Measurements from ENCODE around the gene TLE4.
A peak's percentile ranks its signal among the peaks of the same experiment; 100 is the strongest.
"Not testable (repeated sequence)": the region's sequence is repeated elsewhere in the genome, so short reads cannot be mapped to it uniquely, and the experiment has no call there.

TLE4 gene

DNA sequence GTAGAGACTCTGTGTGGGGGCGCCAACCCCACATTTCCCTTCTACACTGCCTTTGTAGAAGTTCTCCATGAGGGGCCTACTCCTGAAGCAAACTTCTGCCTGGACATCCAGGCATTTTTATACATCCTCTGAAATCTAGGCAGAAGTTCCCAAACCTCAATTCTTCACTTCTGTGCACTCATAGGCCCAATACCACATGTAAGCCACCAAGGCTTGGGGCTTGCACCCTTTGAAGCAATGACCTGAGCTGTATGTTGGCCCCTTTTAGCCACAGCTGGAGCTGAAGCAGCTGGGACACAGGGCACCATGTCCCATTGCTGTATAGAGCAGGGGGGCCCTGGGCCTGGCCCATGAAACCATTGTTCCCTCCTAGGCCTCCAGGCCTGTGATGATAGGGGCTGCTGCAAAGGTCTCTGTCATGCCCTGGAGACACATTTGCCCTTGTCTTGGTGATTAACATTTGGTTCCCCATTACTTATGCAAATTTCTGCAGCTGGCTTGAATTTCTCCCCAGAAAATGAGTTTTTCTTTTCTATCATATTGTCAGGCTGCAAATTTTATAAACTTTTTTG lies 180.2 kb downstream of the TLE4 start:
- not testable (repeated sequence) for DNase-seq

DNA sequence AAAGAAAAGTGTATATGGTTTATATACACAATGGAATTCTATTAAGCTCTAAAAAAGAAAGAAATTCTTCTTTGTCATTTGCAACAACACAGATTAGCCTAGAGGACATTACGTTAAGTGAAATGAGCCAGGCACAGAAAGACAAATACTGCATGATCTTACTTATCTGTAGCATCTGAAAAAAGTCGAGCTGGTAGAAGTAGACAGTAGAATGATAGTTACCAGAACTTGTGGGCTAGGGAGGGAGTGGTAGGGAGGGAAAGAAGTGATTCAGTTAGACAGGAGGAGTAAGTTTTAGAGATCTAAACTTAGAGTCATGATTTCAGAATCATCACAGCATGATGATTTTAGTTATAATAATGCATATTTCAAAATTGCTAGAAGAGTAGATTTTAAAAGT lies 184.6 kb downstream of the TLE4 start:
- no peak for DNase-seq

DNA sequence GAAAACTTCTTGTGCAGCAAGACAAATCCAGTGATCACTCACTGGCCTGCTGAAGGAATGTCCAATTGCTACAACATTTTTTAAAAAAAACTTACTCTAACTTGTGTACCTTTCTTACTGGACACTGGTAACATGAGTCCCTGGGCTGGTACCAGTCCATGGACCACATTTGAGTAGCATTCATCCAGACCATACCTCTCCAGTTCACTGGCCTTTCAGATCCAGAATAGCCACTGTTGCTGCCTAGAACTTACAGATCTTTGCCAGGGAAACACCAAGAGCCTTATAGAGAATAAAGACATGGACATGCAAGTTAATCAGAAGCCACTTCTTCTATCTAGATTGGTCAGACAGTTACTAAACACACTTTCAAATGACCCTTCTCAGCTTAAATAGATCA lies 185.3 kb downstream of the TLE4 start:
- no peak for DNase-seq

DNA sequence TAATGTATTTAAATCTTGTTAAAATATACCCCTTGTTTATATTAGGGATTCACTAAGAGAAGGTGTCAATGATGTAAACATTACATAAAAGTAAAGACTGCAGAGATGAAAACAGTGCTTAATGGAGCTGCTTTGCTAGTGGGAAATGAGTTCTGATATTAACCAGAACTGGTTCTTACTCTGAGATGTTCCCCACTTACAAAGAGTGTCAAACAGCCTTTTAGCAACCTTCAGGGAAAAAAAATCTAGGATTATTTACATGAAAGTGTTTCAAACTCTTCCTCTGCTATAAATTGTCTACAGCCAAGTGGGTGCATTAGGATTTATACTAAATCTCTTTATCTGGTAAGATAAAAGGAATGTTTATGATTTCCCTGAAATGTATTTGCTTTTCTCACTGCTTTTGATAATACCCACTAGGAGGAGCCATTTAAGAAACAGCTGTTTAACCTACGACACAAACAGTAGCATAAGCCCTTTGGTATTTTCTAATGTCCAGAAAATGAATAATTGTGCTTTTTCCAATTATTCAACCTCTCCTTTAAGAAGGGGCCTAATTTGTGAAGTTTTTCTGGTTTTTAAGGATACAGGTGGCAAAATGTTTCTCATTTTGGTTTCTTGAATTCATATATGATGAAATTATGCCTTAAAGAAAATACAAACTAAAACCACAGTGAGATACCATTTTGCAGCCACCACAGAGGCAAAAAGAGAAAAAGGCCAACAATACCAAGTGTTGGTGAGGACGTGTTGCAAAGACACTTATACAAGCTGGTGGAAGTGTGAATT lies 186.3 kb downstream of the TLE4 start:
- no peak for DNase-seq

DNA sequence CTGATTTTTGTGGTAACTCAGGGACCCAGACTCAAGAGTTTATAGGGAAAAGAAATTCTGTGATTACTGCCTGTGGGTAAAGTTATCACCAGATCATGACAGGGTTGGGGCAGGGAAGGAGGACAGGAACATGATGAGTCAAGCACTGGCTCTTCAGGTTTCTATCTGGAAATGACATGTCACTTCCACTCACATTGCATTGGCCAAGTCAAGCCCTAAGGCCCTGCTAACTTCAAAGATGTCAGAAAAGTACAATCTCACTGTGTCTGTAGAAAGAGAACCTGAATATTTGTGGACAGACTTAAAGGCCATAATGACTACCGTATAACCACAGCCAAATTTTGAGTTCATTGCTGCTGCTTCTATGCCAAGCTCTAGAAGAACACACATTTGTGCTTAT lies 187.7 kb downstream of the TLE4 start:
- DNase-seq, result no peak

DNA sequence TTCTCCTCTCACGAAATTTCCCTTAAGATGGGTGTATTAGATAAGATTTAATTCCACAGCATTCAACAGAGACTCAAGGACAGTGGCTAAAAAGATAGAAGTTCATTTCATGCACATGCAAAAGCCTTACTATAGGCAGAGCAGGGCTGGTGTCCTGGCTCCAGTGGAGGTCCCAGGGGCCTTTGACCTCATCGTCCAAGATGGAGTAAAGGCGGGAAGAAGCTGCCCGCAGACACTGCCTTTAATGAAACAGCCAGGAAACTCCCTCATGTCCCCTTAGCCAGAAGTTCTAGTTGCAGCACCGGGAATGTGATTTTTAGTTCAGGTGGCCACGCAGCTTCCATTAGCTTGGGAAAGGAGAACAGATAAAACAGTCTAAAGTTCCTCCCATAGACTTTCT lies 190.3 kb downstream of the TLE4 start:
- no peak for DNase-seq

DNA sequence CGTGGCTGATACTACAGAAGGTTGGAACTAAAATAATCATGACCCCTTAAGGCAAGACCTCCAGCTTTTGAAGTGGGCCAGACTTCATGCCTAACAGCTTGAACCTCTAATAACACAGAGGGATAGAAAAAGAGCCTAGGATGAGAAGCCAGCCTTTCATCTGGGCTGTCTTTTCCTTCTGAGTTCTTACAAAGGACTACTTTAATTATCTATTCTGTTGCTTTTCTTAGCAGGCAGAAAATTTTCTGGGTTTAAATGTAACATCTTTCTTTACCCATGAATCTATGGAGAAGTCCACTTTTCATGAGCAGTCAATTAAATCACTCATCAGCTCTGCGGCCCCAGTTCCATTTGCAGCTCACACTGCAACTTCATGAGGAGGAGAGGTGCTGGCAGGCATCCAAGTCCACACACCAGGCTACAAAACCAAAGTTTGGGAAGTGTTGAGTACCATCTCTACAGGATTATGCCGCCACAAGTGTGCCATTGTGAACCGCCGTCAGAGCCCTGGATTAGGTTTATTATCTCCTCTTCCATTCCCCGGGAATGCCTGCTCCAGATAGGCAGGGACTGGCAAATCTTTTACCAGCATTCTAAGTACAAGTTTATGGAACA lies 192.0 kb downstream of the TLE4 start:
- peak; percentile 10 for DNase-seq

DNA sequence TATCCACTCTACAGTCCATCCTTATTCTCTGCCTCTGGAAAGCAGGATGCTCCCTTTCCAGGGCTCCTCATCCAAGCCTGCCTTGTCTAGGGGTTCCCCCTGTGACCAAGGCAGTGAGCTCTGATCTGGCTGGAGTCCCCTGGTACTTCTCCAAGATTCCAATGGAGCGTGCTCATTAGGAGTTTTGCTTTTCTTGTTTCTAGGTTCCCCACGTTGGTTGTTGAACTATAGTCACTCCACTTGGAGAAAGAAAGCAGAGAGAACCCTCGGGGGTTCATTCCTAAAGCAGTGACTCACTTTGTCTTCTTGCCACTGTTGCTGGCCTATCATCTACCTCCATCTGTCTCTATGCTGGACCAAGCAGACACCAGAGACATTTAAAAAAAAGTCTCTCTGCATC lies 192.6 kb downstream of the TLE4 start:
- DNase-seq, result no peak

DNA sequence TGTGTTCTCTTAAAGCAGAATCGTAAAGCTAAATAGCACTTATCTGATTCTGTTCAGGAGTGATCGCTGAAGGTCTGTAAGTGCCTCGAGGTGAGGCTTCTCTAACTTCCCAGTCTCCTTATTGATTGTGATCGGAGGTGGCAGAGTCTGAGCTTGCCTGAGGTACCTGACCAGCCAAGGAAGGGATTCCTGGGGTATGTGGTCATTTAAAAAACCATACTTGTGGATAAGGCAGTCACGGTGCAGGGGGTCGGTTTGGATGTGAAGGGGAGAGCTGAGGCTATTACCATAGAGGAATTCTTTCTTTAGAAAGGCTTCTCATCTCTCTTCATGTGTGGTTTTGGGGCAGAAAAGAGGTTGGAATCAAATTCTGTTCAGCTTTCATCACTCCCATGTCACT lies 193.7 kb downstream of the TLE4 start:
- DNase-seq, result no peak

DNA sequence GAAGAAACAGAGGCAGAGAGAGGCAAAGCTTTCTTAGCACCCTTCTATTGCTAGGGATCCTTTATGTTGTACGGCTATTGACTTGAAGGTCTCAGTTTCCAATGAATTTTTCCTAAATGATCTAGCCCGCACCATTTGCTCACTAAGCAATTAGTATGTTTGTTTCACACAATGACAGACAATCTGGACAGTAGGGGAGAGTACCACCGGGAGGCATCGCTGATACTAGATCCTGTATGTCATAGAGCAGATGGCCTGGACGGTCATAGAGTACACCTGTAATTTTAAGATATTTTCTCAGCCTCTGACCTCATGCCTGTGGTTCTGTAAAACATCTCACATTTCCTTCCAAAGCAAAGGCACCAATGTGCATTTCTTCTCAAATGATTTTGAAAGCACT lies 194.3 kb downstream of the TLE4 start:
- DNase-seq, result no peak

DNA sequence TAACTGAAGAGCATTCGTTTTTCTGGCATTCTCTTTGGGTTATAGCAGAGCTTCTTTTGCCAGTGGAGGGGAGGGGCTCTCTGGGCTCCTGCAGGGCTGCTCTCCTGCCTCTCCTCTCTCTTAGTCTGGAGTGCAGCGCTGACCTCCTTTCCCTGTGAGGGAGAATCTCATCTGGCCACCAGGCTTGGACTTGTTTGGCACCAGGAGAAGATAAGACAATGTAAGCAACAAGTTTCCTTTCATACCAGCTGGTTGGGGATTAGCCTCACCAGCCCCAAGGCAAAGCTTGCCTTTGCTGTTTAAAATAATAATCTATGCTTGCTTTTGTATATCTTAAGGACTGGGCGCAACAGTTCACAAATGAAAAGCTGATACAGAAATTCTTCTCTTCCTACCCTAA lies 196.4 kb downstream of the TLE4 start:
- DNase-seq, result no peak

DNA sequence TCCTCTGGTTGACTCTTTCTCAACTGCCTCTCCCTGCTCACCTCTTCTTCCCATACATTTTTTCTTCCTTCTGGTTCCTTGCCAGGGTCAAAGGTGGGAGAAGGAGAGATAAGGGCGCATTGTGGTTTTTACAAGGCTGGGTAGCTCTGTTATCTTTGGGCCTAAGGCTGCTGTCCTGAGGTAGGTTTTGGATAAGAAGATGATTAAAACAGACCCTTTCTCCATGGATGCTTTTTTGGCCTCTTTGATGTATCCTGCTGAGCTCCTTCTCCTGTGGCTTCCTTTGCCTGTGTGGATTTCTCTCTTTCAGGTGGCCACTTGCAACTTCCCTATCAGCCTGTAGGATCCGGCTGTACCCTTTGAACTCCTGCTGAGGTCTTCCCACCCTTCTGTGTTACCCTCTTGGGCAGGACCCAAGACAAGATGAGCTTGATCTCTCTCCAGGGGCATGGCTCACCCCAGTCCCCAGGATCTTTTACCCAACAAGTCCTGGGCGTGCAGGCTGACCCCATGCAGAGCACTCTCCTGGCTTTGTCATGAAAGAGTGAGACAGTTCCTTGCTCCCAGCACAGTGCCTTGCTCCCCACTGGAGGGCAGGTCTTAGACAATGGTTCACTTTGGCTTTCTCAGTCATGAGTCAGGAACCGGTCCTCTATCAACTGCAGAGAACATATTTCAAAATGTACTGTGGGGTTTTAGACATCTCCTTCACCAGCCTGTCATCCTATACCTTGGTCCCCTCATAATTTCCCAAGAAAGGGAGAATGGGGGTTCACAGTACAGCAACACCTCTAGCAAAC lies 197.9 kb downstream of the TLE4 start:
- DNase-seq, result no peak

DNA sequence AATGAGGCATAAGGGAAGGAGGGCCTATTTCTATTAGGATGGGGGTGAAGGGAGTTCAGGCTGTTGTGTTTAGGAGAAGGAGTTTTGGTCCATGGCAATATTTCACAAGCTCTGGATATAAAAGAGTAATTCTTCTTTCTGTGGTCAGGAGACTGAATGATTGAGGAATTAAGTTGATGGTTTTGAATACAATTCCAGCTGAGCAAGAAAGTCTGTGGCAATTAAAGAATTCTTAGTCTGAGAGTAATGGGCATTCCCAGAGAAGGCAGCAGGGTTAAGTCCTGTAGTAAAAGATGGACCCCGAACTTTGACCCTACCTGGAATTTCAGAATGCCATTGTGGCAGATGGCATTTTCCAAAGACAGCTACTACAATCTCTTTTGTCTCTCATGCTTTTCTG lies 202.6 kb downstream of the TLE4 start:
- no peak for DNase-seq

Measured in NCI-H510A treated with DMSO at 0.1 percent for 48 hours (cell line).